Right forelimb (tissue), 1 donor: ENCODE results near the gene TNFAIP3.

Experiments
- DNase-seq: peaks from one replicate; pipeline ENCODE4 v3.0.0-alpha.2; 2018

TNFAIP3 gene

GRCh38 chr6:137927777-137928218 lies 60.7 kb downstream of the TNFAIP3 start:
- DNase-seq = no peak

GRCh38 chr6:137928286-137928685 lies 61.2 kb downstream of the TNFAIP3 start:
- DNase-seq = no peak

- DNase-seq = no peak
Observed at GRCh38 chr6:137931849-137932465, 64.9 kb downstream of the TNFAIP3 start.
